Gastroesophageal sphincter (tissue), 4 donors: ENCODE results near the gene PYCR2. TPM values are rescaled to one million over a fixed set of nuclear protein-coding genes. Genes with fewer than 3 reads are reported as not detected.

ENCODE experiments used
- ATAC-seq: fragments of 150-250 bp; one replicate; pipeline ENCODE4 v1.9.1; 2016; ENCODE audit warnings: mild to moderate bottlenecking, moderate library complexity
- H3K27ac ChIP-seq, 4 donors: fragments of 200-600 bp; sonication (generic) in 3 of 4; 1 replicate in 3 of 4; 2 replicates in 1 of 4; pipeline ENCODE4 v1.5.1; 2016 to 2019
- H3K27me3 ChIP-seq: fragments of 200-600 bp; sonication (generic); one replicate; pipeline ENCODE4 v1.5.1; 2019
- H3K36me3 ChIP-seq, 2 donors: fragments of 200-600 bp; sonication (generic); one replicate each; pipeline ENCODE4 v1.5.1; 2019; ENCODE audit warnings: control low read depth in 1 of 2
- H3K4me1 ChIP-seq, 3 donors: fragments of 200-600 bp; sonication (generic); 1 replicate in 2 of 3; 2 replicates in 1 of 3; pipeline ENCODE4 v1.5.1; 2016 to 2019; ENCODE audit warnings: control low read depth in 2 of 3
- H3K4me3 ChIP-seq, 2 donors: fragments of 200-600 bp; sonication (generic); one replicate each; pipeline ENCODE4 v1.5.1; 2019; ENCODE audit warnings: mild to moderate bottlenecking in 1 of 2, moderate library complexity in 1 of 2
- H3K9me3 ChIP-seq, 3 donors: fragments of 200-600 bp; sonication (generic); one replicate each; pipeline ENCODE4 v1.5.1; 2017 to 2019; ENCODE audit warnings: control low read depth in 2 of 3
- CTCF ChIP-seq, 4 experiments: fragments of 200-600 bp in 2 of 4; fragments of 450-650 bp in 2 of 4; sonication (generic) in 1 of 4; IDR thresholded peaks; one replicate each; pipeline ENCODE4 v1.5.1; 2017 to 2019; ENCODE audit warnings: antibody characterized with exemption in 4 of 4, mild to moderate bottlenecking in 2 of 4, moderate library complexity in 2 of 4
- EP300 ChIP-seq: sonication (generic); formaldehyde crosslinking; IDR thresholded peaks from one replicate; pipeline ENCODE4 v1.6.1; 2017; ENCODE audit warnings: antibody characterized with exemption, mild to moderate bottlenecking
- POLR2A ChIP-seq, 2 donors: fragments of 450-650 bp; IDR thresholded peaks; one replicate each; pipeline ENCODE4 v1.6.1; 2017; ENCODE audit warnings: antibody characterized with exemption in 2 of 2, mild to moderate bottlenecking in 2 of 2, moderate library complexity in 1 of 2
- POLR2AphosphoS5 ChIP-seq: sonication (generic); formaldehyde crosslinking; IDR thresholded peaks from one replicate; pipeline ENCODE4 v1.6.1; 2017; ENCODE audit warnings: antibody characterized with exemption
- WGBS, 2 donors: methylation state at CpG; one replicate each; pipeline ENCODE4 v1.1.5; 2018; ENCODE audit warnings: low coverage in 1 of 2; 5-methylcytosine and 5-hydroxymethylcytosine counted together
- total RNA-seq, 4 donors: library from RNA; depleted of rRNA; stranded (reverse); fragments of >200 nt; gene quantifications; one replicate each; pipeline ENCODE4 v1.1.0, GENCODE V29; 2016

The PYCR2 gene
- total RNA-seq, 4 donors from 2014 or later, result 43.6 to 65.5 (median 50.6) TPM

GRCh38 chr1:225946082-225946620, 22.1 kb upstream of the PYCR2 start:
- no peak overlapping the region for H3K4me3 ChIP-seq
- H3K27ac ChIP-seq, result no peak overlapping the region
- no peak for ATAC-seq
- 60 to 67% methylated on average over 1 to 4 of the region's 4 CpGs for WGBS, 2 donors
- H3K27me3 ChIP-seq, result peaks cover 24% of the 10 kb centered on the region
- H3K36me3 ChIP-seq, result no peaks in the 10 kb centered on the region
- peaks cover 0 to 8% (median 6%) of the 10 kb centered on the region in 3 donors for H3K4me1 ChIP-seq
- no peak for TF ChIP-seq CTCF (IDR thresholded peaks at IDR 0.05)
- TF ChIP-seq POLR2AphosphoS5, result no peak
- no peak for TF ChIP-seq POLR2A (IDR thresholded peaks at IDR 0.05)
- no peak for TF ChIP-seq EP300
- no peaks in the 10 kb centered on the region for H3K9me3 ChIP-seq

GRCh38 chr1:225945564-225945963, 21.5 kb upstream of the PYCR2 start:
- Histone ChIP-seq H3K27ac (no peak overlapping the region), H3K36me3 (no peaks in the 10 kb centered on the region), H3K4me1 (peaks cover 0 to 14% (median 11%) of the 10 kb centered on the region in 3 donors), H3K4me3 (no peak overlapping the region), H3K9me3 (no peaks in the 10 kb centered on the region), H3K27me3 (peaks cover 18% of the 10 kb centered on the region)
- TF ChIP-seq EP300 (no peak), POLR2A (IDR thresholded peaks at IDR 0.05) (no peak), POLR2AphosphoS5 (no peak), CTCF (IDR thresholded peaks at IDR 0.05) (no peak)
- no peak for ATAC-seq
- 58 to 85% methylated on average over 1 to 2 of the region's 4 CpGs for WGBS, 2 donors

- H3K27me3 ChIP-seq, result peaks cover 16% of the 10 kb centered on the region
- TF ChIP-seq CTCF (IDR thresholded peaks at IDR 0.05), result no peak
- TF ChIP-seq POLR2AphosphoS5, result no peak
- no peak for TF ChIP-seq EP300
- TF ChIP-seq POLR2A (IDR thresholded peaks at IDR 0.05), result no peak
- H3K36me3 ChIP-seq, result no peaks in the 10 kb centered on the region
- H3K4me3 ChIP-seq, result no peak overlapping the region
- no peak overlapping the region for H3K27ac ChIP-seq
- ATAC-seq, result no peak
- H3K9me3 ChIP-seq, result no peaks in the 10 kb centered on the region
- no CpG with 5 or more reads among the region's 7 CpGs for WGBS, 2 donors
- peaks cover 0 to 20% (median 12%) of the 10 kb centered on the region in 3 donors for H3K4me1 ChIP-seq
Observed at GRCh38 chr1:225944951-225945350, 20.9 kb upstream of the PYCR2 start.

GRCh38 chr1:225944387-225944786, 20.3 kb upstream of the PYCR2 start:
- peaks cover 0 to 26% (median 12%) of the 10 kb centered on the region in 3 donors for H3K4me1 ChIP-seq
- H3K27me3 ChIP-seq, result peaks cover 19% of the 10 kb centered on the region
- TF ChIP-seq EP300, result no peak
- TF ChIP-seq POLR2A (IDR thresholded peaks at IDR 0.05), result no peak
- no peak for TF ChIP-seq POLR2AphosphoS5
- TF ChIP-seq CTCF (IDR thresholded peaks at IDR 0.05), result no peak
- H3K9me3 ChIP-seq, result no peaks in the 10 kb centered on the region
- no peak overlapping the region for H3K4me3 ChIP-seq
- no CpG with 5 or more reads among the region's 2 CpGs for WGBS, 2 donors
- H3K27ac ChIP-seq, result no peak overlapping the region
- no peaks in the 10 kb centered on the region for H3K36me3 ChIP-seq
- ATAC-seq, result no peak

- H3K36me3 ChIP-seq, result no peaks in the 10 kb centered on the region
- ATAC-seq, result no peak
- TF ChIP-seq EP300 (no peak), POLR2A (IDR thresholded peaks at IDR 0.05) (no peak), CTCF (IDR thresholded peaks at IDR 0.05) (no peak), POLR2AphosphoS5 (no peak)
- WGBS, 2 donors, result 80 to 92% methylated on average over 4 of the region's 4 CpGs
- H3K4me3 ChIP-seq, result no peak overlapping the region
- peaks cover 18% of the 10 kb centered on the region for H3K27me3 ChIP-seq
- no peaks in the 10 kb centered on the region for H3K9me3 ChIP-seq
- H3K27ac ChIP-seq, result no peak overlapping the region
- H3K4me1 ChIP-seq, result peaks cover 0 to 26% (median 12%) of the 10 kb centered on the region in 3 donors
Observed at GRCh38 chr1:225943582-225943981, 19.5 kb upstream of the PYCR2 start.
